ENCODE data around the gene OR1D2. TPM values are rescaled to one million over a fixed set of nuclear protein-coding genes. Genes with fewer than 3 reads are reported as not detected.

The OR1D2 gene
- total and polyA plus RNA-seq, 3 donors from 2014 or later = 0.39 to 0.62 TPM; not detected in 1

GRCh38 chr17:3049705-3050295 is 54.4 kb downstream of the OR1D2 start:
- no peaks in the 10 kb centered on the region for H3K36me3 ChIP-seq (ENCODE audit: low read depth, missing control alignments)
- no peak for DNase-seq
- no peak for TF ChIP-seq POLR2A (IDR thresholded peaks at IDR 0.05)
- no peak for TF ChIP-seq CTCF (IDR thresholded peaks at IDR 0.05)
- H3K4me3 ChIP-seq = peak overlapping the region; percentile 68 to 72
- 64 to 74% methylated on average over 7 to 8 of the region's 8 CpGs for WGBS, 2 donors
- intact Hi-C loops (cut with DNase I; ENCODE audit: low total_unique reads) = no loop called here
- H3K9me3 ChIP-seq = no peaks in the 10 kb centered on the region
- H3K27ac ChIP-seq = no peak overlapping the region
- H3K27me3 ChIP-seq = no peaks in the 10 kb centered on the region
- peaks cover 4% of the 10 kb centered on the region for H3K4me1 ChIP-seq

- TF ChIP-seq CTCF (IDR thresholded peaks at IDR 0.05) (peak; percentile 72 to 90 (median 79)), POLR2A (IDR thresholded peaks at IDR 0.05) (no peak)
- peak overlapping the region; percentile 12 to 68 for H3K27ac ChIP-seq
- peak overlapping the region; percentile 68 to 72 for H3K4me3 ChIP-seq
- WGBS, 2 donors = 1% methylated on average over 26 to 50 of the region's 50 CpGs
- no peaks in the 10 kb centered on the region for H3K36me3 ChIP-seq (ENCODE audit: low read depth, missing control alignments)
- H3K27me3 ChIP-seq = no peaks in the 10 kb centered on the region
- intact Hi-C loops (cut with DNase I; ENCODE audit: low total_unique reads) = no loop called here
- H3K4me1 ChIP-seq = peaks cover 4% of the 10 kb centered on the region
- peak; percentile 99 for DNase-seq
- H3K9me3 ChIP-seq = no peaks in the 10 kb centered on the region
Observed at GRCh38 chr17:3048727-3049471, 55.3 kb downstream of the OR1D2 start.

- H3K4me3 ChIP-seq = no peak overlapping the region
- intact Hi-C loops (cut with DNase I; ENCODE audit: low total_unique reads) = no loop called here
- H3K9me3 ChIP-seq = no peaks in the 10 kb centered on the region
- no peak overlapping the region for H3K27ac ChIP-seq
- no peaks in the 10 kb centered on the region for H3K27me3 ChIP-seq
- peaks cover 4% of the 10 kb centered on the region for H3K4me1 ChIP-seq
- H3K36me3 ChIP-seq (ENCODE audit: low read depth, missing control alignments) = no peaks in the 10 kb centered on the region
- WGBS, 2 donors = 90 to 92% methylated on average over 3 of the region's 3 CpGs
- no peak for DNase-seq
- TF ChIP-seq CTCF (IDR thresholded peaks at IDR 0.05) (no peak), POLR2A (IDR thresholded peaks at IDR 0.05) (no peak)
Observed at GRCh38 chr17:3046753-3047152, 57.5 kb downstream of the OR1D2 start.

GRCh38 chr17:3043737-3044365 is 60.4 kb downstream of the OR1D2 start:
- no peak overlapping the region for H3K27ac ChIP-seq
- DNase-seq = peak; percentile 63

More at GRCh38 chr17:3043737-3044365, 60.4 kb downstream of the OR1D2 start:
- 48 to 58% methylated on average over 11 of the region's 11 CpGs for WGBS, 2 donors
- H3K27me3 ChIP-seq = no peaks in the 10 kb centered on the region
- no peak overlapping the region for H3K4me3 ChIP-seq
- no peaks in the 10 kb centered on the region for H3K4me1 ChIP-seq
- TF ChIP-seq POLR2A (IDR thresholded peaks at IDR 0.05) (no peak), CTCF (IDR thresholded peaks at IDR 0.05) (no peak)
- no peaks in the 10 kb centered on the region for H3K36me3 ChIP-seq (ENCODE audit: low read depth, missing control alignments)
- intact Hi-C loops (cut with DNase I; ENCODE audit: low total_unique reads) = no loop called here
- H3K9me3 ChIP-seq = no peaks in the 10 kb centered on the region
